Nephron (organoid): ENCODE results near the gene GRIN2C.
A peak's percentile ranks its signal among the peaks of the same experiment; 100 is the strongest.

Experiments
- H3K27ac Mint-ChIP-seq, 3 experiments: 2 replicates each; pipeline ENCODE4 v1.8.0; 2020; ENCODE audit warnings: mixed read lengths in 3 of 3, mild to moderate bottlenecking in 2 of 3, moderate library complexity in 1 of 3
- H3K27me3 Mint-ChIP-seq: 2 replicates; pipeline ENCODE4 v1.8.0; 2021; ENCODE audit warnings: low read depth, mild to moderate bottlenecking, moderate library complexity, mixed read lengths
- H3K36me3 Mint-ChIP-seq: 2 replicates; pipeline ENCODE4 v1.8.0; 2020; ENCODE audit warnings: low read depth, mixed read lengths
- H3K4me1 Mint-ChIP-seq: 2 replicates; pipeline ENCODE4 v1.8.0; 2020; ENCODE audit warnings: mixed read lengths
- H3K4me3 Mint-ChIP-seq, 3 experiments: 2 replicates each; pipeline ENCODE4 v1.8.0; 2020; ENCODE audit warnings: mild to moderate bottlenecking in 3 of 3, mixed read lengths in 3 of 3, moderate library complexity in 2 of 3
- H3K9me3 Mint-ChIP-seq: 2 replicates; pipeline ENCODE4 v1.8.0; 2020; ENCODE audit warnings: mixed read lengths
- TF ChIP-seq, protein P1 (sequence below), 3 experiments: fragments of 200-600 bp; sonication (generic); IDR thresholded peaks; one replicate each; pipeline ENCODE4 v1.5.0; 2021; ENCODE audit warnings: antibody characterized with exemption in 3 of 3; ENCODE audit not compliant: unreplicated experiment in 3 of 3

GRIN2C gene

DNA sequence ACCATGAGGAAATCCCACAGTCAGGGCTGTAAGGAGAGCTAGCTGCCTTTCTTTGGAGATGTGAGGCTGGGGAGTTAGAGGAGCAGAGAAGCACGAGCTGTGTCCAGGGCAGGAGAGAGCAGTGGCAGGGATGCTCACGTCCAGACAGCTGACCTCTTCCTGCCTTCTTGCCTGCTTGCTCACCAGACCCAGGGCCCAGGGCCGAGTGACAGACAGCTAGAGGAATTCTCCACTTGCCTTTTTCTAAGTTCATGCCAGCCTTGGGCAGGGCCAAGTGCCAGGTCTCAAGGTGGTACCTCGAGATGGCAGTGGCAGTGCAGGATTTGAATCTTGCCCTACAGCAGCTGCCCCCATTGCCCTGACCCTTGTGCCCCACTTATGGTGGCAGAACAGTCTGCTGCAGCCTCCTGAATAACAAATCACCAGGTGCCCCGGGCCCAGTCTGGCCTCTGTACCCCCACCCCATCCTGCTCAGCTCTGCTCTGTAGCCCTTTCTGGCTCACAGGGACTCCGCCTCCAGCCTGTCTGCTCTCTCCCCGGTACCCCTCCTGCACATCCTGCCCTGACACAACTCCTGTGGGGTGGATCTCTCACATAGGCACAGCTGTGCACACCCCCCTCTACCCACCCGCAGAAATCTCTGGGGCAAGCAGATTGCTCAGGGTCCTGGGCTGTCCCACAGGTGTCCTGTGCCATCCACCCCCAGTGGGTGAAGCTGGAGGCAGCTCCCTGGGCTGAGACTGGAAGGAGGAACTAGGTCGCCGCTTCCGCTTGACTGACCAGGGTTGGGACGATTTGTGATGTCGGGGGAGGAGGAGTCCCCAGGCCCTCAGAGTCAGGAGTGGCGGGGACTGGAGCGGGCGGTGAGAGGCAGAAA is 25.9 kb downstream of the GRIN2C start:
- Mint-ChIP-seq H3K4me3 (peak overlapping the region in 1 of 3 experiments; percentile 22), H3K9me3 (no peaks in the 10 kb centered on the region), H3K4me1 (peaks cover 6% of the 10 kb centered on the region), H3K27me3 (peaks cover 13% of the 10 kb centered on the region), H3K27ac (peak overlapping the region in 1 of 3 experiments; percentile 22), H3K36me3 (peaks cover 31% of the 10 kb centered on the region)
- TF ChIP-seq, protein P1, sequence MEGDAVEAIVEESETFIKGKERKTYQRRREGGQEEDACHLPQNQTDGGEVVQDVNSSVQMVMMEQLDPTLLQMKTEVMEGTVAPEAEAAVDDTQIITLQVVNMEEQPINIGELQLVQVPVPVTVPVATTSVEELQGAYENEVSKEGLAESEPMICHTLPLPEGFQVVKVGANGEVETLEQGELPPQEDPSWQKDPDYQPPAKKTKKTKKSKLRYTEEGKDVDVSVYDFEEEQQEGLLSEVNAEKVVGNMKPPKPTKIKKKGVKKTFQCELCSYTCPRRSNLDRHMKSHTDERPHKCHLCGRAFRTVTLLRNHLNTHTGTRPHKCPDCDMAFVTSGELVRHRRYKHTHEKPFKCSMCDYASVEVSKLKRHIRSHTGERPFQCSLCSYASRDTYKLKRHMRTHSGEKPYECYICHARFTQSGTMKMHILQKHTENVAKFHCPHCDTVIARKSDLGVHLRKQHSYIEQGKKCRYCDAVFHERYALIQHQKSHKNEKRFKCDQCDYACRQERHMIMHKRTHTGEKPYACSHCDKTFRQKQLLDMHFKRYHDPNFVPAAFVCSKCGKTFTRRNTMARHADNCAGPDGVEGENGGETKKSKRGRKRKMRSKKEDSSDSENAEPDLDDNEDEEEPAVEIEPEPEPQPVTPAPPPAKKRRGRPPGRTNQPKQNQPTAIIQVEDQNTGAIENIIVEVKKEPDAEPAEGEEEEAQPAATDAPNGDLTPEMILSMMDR (IDR thresholded peaks at IDR 0.05; ENCODE audit: unreplicated experiment in 3 of 3): no peak

DNA sequence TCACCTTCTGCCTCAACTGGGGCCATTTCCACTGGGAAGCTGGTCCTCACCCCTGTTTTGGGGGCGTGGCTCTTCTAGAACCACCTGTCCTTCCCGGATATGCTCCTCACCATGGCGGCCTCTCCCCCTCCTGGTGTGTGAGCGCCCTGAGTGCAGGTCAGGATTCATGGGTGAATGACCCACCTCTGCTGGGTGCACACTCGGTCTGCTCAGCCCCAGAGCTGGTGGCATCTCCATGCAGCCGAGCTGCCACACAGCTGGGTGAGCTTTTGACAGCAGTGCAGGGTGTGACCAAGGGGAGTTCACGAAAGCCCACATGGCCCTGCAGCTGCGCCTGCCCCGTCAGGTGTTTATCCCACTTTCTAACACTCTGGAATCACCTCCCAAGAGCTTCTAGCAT is 27.3 kb downstream of the GRIN2C start:
- H3K4me1 Mint-ChIP-seq: no peaks in the 10 kb centered on the region
- H3K4me3 Mint-ChIP-seq: no peak overlapping the region
- H3K27me3 Mint-ChIP-seq: peaks cover 13% of the 10 kb centered on the region
- H3K9me3 Mint-ChIP-seq: no peaks in the 10 kb centered on the region
- TF ChIP-seq, protein P1 (IDR thresholded peaks at IDR 0.05; ENCODE audit: unreplicated experiment in 3 of 3): no peak
- no peak overlapping the region for H3K27ac Mint-ChIP-seq
- peaks cover 24% of the 10 kb centered on the region for H3K36me3 Mint-ChIP-seq

DNA sequence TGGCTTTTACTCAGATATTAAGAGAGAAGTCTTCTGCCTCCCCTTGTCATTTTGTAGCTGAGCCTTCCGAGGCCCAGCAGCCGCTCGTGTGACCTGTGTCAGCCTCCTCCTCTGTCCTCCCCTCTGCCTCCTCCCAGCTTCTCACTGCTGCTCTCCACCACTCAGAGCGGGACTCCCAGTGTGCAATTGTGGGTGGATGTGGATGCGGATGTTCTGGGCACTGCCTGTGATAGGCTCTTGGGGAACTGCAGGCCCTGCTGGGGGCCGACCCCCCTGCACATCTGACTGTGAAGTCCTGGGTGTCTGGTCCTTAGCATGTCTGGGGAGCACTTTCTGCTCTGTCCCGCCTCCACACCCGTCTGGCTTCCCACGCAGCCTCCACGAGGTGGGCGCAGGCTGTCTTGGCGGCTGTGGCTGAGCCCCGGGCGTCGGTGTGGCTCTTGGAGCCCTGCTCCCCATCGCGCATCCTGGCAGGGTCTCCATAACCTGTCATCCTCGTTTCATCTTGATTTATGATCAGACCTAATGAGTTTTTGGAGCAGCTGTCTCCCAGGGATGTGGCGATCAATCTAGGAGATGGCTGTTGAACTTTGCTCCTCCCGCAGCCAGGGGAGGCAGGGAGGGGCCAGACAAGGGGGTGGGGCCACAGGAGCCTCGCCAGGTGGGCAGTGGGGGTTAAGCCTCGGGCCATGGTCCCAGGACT is 28.1 kb downstream of the GRIN2C start:
- Mint-ChIP-seq H3K4me1 (no peaks in the 10 kb centered on the region), H3K4me3 (no peak overlapping the region)
- TF ChIP-seq, protein P1 (IDR thresholded peaks at IDR 0.05; ENCODE audit: unreplicated experiment in 3 of 3): no peak

DNA sequence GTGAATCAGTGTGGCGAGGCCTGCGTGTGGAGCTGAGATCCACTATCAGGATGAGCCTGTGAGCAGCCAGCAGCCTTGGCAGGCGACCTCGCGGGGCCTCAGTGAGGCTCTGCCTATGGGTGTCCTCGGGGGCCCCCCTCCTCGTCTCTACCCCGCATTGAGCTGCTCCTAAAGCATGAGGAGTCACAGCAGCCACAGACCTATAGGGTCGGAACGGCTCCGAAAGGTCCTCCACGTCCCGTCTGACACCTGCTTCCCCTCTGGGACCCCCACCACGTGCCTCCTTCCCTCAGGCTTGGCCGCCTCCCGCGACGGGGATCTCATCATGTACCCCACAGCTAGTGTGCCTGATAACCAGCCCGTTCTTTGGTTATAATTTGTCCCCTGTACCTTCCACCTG is 28.8 kb downstream of the GRIN2C start:
- no peak overlapping the region for H3K4me3 Mint-ChIP-seq
- H3K27ac Mint-ChIP-seq: no peak overlapping the region
- H3K4me1 Mint-ChIP-seq: no peaks in the 10 kb centered on the region
- peaks cover 13% of the 10 kb centered on the region for H3K27me3 Mint-ChIP-seq
- no peaks in the 10 kb centered on the region for H3K9me3 Mint-ChIP-seq
- TF ChIP-seq, protein P1 (IDR thresholded peaks at IDR 0.05; ENCODE audit: unreplicated experiment in 3 of 3): no peak
- H3K36me3 Mint-ChIP-seq: peaks cover 13% of the 10 kb centered on the region

More for the DNA sequence above, 28.1 kb downstream of the GRIN2C start:
- Mint-ChIP-seq H3K27me3 (peaks cover 13% of the 10 kb centered on the region), H3K36me3 (peaks cover 20% of the 10 kb centered on the region), H3K9me3 (no peaks in the 10 kb centered on the region), H3K27ac (peak overlapping the region in 1 of 3 experiments; percentile 48)

DNA sequence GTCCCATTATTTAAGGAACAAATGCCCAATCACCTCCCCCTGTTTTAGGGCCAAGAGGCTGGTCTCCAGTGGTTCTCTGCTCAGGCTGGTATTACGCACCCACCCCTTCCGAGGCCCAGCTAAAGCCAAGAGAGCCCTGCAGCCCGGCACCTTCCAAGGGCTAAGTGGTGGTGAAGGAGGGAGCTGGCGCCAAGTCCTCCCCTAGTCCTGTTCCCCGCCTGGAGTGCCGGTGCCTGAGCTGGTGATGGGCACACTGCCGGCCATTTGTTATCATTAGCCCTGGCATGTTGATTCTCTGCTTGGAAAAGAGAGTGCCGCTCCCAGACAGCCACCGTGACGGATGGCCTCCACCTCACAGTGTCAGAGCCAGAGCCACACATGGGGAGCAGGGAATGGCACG is 31.9 kb downstream of the GRIN2C start:
- TF ChIP-seq, protein P1 (IDR thresholded peaks at IDR 0.05; ENCODE audit: unreplicated experiment in 3 of 3): no peak
- Mint-ChIP-seq H3K36me3 (peaks cover 12% of the 10 kb centered on the region), H3K9me3 (no peaks in the 10 kb centered on the region), H3K27me3 (peaks cover 5% of the 10 kb centered on the region), H3K4me3 (no peak overlapping the region), H3K4me1 (peaks cover 10% of the 10 kb centered on the region), H3K27ac (no peak overlapping the region)
